Peyer's patch (tissue), 4 donors: ENCODE data around the gene USB1. TPM values are rescaled to one million over a fixed set of nuclear protein-coding genes. Genes with fewer than 3 reads are reported as not detected.

ENCODE experiments used
- DNase-seq, 3 donors: peaks; one replicate each; pipeline ENCODE4 v3.0.0-alpha.2; 2017 to 2019
- H3K27ac ChIP-seq, 4 donors: fragments of 200-600 bp; sonication (generic); one replicate each; pipeline ENCODE4 v1.5.1; 2016 to 2019
- H3K27me3 ChIP-seq, 2 donors: fragments of 200-600 bp; sonication (generic); one replicate each; pipeline ENCODE4 v1.5.1; 2019
- H3K36me3 ChIP-seq, 3 donors: fragments of 200-600 bp; sonication (generic); one replicate each; pipeline ENCODE4 v1.5.1; 2016 to 2019
- H3K4me1 ChIP-seq, 4 donors: fragments of 200-600 bp; sonication (generic); one replicate each; pipeline ENCODE4 v1.5.1; 2016 to 2019
- H3K4me3 ChIP-seq, 4 donors: fragments of 200-600 bp; sonication (generic); 1 replicate in 3 of 4; 2 replicates in 1 of 4; pipeline ENCODE4 v1.5.1; 2016 to 2019; ENCODE audit warnings: mild to moderate bottlenecking in 1 of 4
- H3K9me3 ChIP-seq, 4 donors: fragments of 200-600 bp; sonication (generic); one replicate each; pipeline ENCODE4 v1.5.1; 2016 to 2019; ENCODE audit warnings: mild to moderate bottlenecking in 1 of 4
- POLR2A ChIP-seq, 2 donors: fragments of 450-650 bp; IDR thresholded peaks; one replicate each; pipeline ENCODE4 v1.5.1; 2017; ENCODE audit warnings: antibody characterized with exemption in 2 of 2, mild to moderate bottlenecking in 2 of 2, moderate library complexity in 2 of 2
- total RNA-seq, 4 donors: library from RNA; depleted of rRNA; stranded (reverse); fragments of >200 nt; gene quantifications; one replicate each; pipeline ENCODE4 v1.1.0, GENCODE V29; 2016
- TF ChIP-seq, protein P1 (sequence below), 6 experiments: fragments of 450-650 bp in 4 of 6; fragments of 200-600 bp in 2 of 6; sonication (generic) in 1 of 6; IDR thresholded peaks; one replicate each; pipeline ENCODE4 v1.5.1; 2017 to 2019; ENCODE audit warnings: antibody characterized with exemption in 6 of 6, mild to moderate bottlenecking in 3 of 6, moderate library complexity in 1 of 6

USB1 gene
- total RNA-seq, 4 donors from 2014 or later = 25.6 to 80.0 (median 42.7) TPM

DNA sequence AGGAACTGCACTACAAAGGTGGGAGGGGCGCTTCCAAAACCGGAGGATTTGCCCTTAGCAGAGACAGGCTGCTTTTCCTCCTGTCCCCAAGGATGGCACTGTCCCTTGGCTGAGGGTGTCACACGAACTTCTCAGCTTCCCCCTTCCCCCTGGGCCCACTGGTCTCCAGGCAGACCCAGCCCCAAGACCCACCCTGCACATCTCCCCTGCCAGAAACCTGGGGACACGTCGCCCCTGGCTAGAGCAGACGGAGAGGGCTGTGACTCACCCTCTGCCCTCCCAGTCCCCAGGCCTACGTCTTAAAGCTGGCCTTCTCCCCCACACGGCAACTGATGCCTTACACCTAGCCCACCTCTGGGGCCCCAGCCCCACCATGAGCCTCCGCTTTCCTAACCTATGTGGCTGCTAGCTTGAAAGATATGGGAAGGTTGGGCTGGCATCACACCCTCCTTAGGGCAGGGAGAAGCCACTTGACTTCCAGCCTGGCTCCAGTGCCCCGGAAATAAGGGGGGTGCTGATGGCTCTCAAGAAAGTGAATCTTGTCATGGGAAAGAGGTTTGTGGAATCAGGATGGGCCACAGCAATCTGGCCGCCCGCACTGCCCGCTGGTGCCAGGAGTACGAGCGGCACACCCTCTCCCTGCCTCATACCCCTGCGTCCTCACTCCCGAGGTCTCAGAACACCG is 5.3 kb upstream of the USB1 start:
- DNase-seq = no peak
- no peak overlapping the region for H3K4me3 ChIP-seq
- H3K36me3 ChIP-seq = peaks cover 0 to 27% (median 0%) of the 10 kb centered on the region in 3 donors
- H3K27ac ChIP-seq = no peak overlapping the region
- H3K27me3 ChIP-seq = no peaks in the 10 kb centered on the region
- H3K4me1 ChIP-seq = peaks cover 0 to 18% (median 5%) of the 10 kb centered on the region in 4 donors
- H3K9me3 ChIP-seq = no peaks in the 10 kb centered on the region
- TF ChIP-seq, protein P1, sequence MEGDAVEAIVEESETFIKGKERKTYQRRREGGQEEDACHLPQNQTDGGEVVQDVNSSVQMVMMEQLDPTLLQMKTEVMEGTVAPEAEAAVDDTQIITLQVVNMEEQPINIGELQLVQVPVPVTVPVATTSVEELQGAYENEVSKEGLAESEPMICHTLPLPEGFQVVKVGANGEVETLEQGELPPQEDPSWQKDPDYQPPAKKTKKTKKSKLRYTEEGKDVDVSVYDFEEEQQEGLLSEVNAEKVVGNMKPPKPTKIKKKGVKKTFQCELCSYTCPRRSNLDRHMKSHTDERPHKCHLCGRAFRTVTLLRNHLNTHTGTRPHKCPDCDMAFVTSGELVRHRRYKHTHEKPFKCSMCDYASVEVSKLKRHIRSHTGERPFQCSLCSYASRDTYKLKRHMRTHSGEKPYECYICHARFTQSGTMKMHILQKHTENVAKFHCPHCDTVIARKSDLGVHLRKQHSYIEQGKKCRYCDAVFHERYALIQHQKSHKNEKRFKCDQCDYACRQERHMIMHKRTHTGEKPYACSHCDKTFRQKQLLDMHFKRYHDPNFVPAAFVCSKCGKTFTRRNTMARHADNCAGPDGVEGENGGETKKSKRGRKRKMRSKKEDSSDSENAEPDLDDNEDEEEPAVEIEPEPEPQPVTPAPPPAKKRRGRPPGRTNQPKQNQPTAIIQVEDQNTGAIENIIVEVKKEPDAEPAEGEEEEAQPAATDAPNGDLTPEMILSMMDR (IDR thresholded peaks at IDR 0.05) = no peak
- TF ChIP-seq POLR2A (IDR thresholded peaks at IDR 0.05) = no peak

GRCh38 chr16:57996406-57997175 is 4.6 kb upstream of the USB1 start:
- DNase-seq = no peak
- Histone ChIP-seq H3K4me1 (peaks cover 0 to 19% (median 5%) of the 10 kb centered on the region in 4 donors), H3K9me3 (no peaks in the 10 kb centered on the region), H3K27ac (no peak overlapping the region), H3K27me3 (no peaks in the 10 kb centered on the region), H3K4me3 (no peak overlapping the region), H3K36me3 (peaks cover 0 to 27% (median 0%) of the 10 kb centered on the region in 3 donors)
- no peak for TF ChIP-seq POLR2A (IDR thresholded peaks at IDR 0.05)
- TF ChIP-seq, protein P1 (IDR thresholded peaks at IDR 0.05) = no peak

GRCh38 chr16:57997176-57997527 is 4.1 kb upstream of the USB1 start:
- Histone ChIP-seq H3K9me3 (no peaks in the 10 kb centered on the region), H3K27ac (no peak overlapping the region), H3K36me3 (peaks cover 0 to 27% (median 0%) of the 10 kb centered on the region in 3 donors), H3K4me3 (no peak overlapping the region), H3K27me3 (no peaks in the 10 kb centered on the region), H3K4me1 (peaks cover 4 to 24% (median 5%) of the 10 kb centered on the region in 4 donors)
- no peak for TF ChIP-seq POLR2A (IDR thresholded peaks at IDR 0.05)
- TF ChIP-seq, protein P1 (IDR thresholded peaks at IDR 0.05) = no peak
- no peak for DNase-seq

- Histone ChIP-seq H3K36me3 (peaks cover 0 to 30% (median 0%) of the 10 kb centered on the region in 3 donors), H3K4me1 (peaks cover 4 to 24% (median 5%) of the 10 kb centered on the region in 4 donors), H3K27ac (no peak overlapping the region), H3K27me3 (no peaks in the 10 kb centered on the region), H3K9me3 (no peaks in the 10 kb centered on the region), H3K4me3 (no peak overlapping the region)
- DNase-seq = no peak
- TF ChIP-seq, protein P1 (IDR thresholded peaks at IDR 0.05) = no peak
- TF ChIP-seq POLR2A (IDR thresholded peaks at IDR 0.05) = no peak
These were observed 3.5 kb upstream of the USB1 start for GRCh38 chr16:57997528-57998265.

DNA sequence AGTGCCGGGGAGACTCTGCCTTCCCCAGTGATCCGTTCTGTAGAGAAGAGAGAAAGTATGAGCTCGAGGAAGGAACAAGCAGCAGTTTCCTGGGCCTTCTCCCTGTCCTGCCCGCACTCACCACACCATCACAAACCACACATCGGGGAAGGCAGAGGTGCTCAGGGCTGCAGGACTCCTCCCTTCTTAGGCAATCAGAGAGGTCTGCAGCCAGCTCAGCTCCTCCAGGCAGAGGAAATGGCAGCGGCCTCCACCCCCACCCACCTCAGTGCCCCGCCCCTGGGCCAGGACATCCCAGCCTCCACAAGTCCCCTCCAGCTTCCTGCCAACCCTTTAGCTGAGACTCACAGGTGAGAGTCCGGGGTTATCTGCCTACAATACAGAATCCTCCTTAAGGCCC is 2.7 kb upstream of the USB1 start:
- peaks cover 4 to 24% (median 5%) of the 10 kb centered on the region in 4 donors for H3K4me1 ChIP-seq
- DNase-seq = peak; percentile 40 to 80 (median 62)
- peak overlapping the region in 1 of 4 donors; percentile 25 for H3K27ac ChIP-seq

More for the DNA sequence above, 2.7 kb upstream of the USB1 start:
- H3K27me3 ChIP-seq = no peaks in the 10 kb centered on the region
- no peaks in the 10 kb centered on the region for H3K9me3 ChIP-seq
- TF ChIP-seq, protein P1 (IDR thresholded peaks at IDR 0.05) = no peak
- no peak for TF ChIP-seq POLR2A (IDR thresholded peaks at IDR 0.05)
- peaks cover 0 to 37% (median 0%) of the 10 kb centered on the region in 3 donors for H3K36me3 ChIP-seq
- H3K4me3 ChIP-seq = no peak overlapping the region
